Measurements from ENCODE around the gene NINJ1.
A peak's percentile ranks its signal among the peaks of the same experiment; 100 is the strongest.

Gene NINJ1

DNA sequence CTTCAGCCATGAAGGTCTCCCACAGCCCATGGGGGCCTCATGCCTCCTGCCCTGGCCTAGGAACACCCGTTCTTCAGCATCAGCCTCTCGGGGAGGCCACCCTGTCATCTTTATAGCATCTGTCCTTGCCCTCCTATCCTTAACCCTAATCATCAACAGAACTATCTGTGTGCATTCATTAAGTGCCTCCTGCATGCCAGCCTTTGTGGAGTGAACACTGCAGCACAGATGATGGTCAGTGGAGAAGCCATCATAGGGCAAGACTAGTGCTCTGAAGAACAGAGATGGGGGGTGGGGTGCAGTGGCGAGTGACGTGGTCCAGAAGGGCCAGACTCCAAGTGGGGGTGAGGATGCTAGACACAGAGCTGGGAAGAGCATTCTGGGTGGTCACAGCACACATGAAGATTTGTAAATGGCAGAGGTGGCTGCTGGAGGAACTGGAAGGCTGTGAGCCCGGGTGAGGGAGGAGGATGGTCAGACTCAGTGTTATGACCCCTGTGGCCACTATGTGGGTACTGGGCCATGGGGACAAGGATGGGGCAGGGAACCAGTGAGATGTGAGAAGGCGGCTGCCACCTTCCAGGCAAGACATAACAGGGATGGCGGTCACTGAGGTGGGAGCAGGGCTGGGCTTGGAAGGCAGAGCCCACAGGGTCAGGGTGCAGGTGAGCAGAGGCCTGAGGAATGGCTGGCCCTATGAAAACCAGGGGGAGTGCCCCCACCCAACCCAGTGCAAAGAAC is 41.6 kb downstream of the NINJ1 start:
- DNase-seq (ENCODE audit: extremely low spot score, insufficient read length, low read depth) (no peak), FAIRE-seq (no peak)

DNA sequence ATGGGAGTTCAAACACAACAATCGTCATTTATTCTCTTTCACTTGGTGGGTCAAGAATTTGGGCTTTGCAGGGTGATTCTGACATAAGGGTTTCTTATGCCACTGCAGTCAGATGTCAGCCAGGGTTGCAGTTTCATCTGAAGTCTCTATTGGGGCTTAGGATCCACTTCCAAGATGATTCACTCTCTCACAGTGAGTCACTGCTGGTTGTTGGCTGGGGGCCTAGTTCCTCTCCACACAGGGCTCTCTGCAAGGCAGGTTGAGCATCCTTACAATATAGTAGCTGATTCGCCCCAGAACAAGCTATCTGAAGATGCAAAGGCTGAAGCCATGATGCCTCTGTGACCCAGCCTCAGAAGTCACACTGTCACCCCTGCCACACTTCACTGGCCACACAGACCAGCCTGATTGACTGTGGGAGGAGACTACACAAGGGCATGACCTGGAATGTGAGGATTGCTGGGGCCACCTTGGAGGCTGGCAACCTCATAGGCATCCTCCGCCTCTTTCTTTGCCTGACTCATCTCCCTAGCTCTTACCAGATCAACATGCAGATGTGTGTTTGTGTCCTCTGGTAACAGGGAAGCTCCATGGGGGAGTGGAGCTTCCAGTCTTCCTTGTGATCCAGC is 42.5 kb downstream of the NINJ1 start:
- peak; percentile 80 for FAIRE-seq
- no peak for DNase-seq (ENCODE audit: extremely low spot score, insufficient read length, low read depth)

DNA sequence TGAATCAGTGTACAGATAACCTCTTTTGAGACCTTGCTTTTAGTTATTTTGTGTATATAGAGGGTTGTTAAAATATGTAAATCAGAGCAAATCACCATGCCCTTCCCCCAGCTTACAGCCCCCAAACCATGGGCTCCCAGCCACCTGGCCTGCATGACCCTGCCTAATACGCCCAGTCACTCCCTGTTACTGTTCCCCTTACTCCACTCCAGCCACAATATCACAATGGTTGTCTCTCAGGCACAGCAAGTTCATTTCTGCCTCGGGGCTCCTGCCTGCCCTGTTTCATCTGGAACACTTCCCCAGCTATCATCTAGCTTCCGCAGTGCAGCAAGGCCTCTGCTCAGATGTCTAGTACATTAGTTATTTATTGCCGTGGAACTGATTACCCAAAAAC is 43.0 kb downstream of the NINJ1 start:
- DNase-seq (ENCODE audit: extremely low spot score, insufficient read length, low read depth) (no peak), FAIRE-seq (no peak)

- FAIRE-seq (no peak), DNase-seq (ENCODE audit: extremely low spot score, insufficient read length, low read depth) (no peak)
Observed at GRCh38 chr9:93090091-93090655, 43.9 kb downstream of the NINJ1 start.

GRCh38 chr9:93089481-93089991 is 44.5 kb downstream of the NINJ1 start:
- DNase-seq (ENCODE audit: extremely low spot score, insufficient read length, low read depth), result no peak
- FAIRE-seq, result no peak

- DNase-seq (ENCODE audit: extremely low spot score, insufficient read length, low read depth), result no peak
- FAIRE-seq, result no peak
Observed at GRCh38 chr9:93089024-93089423, 45.0 kb downstream of the NINJ1 start.

DNA sequence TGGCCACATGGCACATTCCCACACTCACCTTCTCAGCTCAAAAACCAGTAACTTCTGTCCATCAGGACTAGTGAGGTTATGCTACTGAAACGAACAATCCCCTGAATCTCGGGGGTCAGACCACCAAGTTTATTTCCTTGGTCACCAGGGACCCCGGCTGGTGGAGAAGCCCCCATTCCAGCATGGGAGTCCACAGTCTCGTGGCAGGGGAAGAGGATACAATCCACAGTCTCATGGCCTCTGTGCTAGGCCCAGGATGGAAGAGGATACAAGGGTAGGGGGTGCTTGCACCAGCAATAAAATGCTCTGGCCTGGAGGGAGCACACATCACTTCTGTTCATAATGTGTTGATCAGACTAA is 45.4 kb downstream of the NINJ1 start:
- FAIRE-seq (no peak), DNase-seq (ENCODE audit: extremely low spot score, insufficient read length, low read depth) (no peak)

DNA sequence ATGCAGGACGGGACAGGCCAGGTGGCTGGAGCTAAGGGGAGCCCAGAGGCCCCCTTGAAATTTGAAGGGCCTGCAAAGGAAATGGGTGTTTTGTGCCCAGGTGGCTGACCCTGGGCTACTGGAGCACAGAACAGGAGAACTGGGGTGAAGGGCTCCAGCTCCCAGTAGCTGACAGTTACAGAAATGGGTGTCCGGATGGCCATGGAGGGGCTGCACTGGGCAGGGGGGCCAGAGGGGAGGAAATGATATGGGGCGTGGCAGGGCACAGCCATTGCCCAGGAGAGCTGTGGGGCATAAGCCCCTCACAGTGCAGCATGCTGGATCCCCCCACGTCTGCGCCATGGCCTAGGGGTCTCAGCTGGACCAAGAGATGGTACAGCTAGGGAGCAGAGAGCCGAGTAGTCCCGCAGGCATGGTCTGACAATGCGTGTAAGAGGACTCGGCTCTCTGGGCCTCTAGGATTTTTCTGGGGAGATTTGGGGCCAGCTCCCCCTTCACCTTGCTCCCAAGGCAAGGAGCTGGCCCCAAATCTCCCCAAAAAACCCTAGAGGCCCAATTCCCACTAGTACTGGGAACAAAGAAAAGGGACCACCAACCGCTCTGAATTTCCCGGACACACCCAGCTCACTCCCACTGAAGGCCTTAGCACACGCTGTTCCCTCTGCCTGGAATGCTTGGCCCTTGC is 45.9 kb downstream of the NINJ1 start:
- FAIRE-seq (no peak), DNase-seq (ENCODE audit: extremely low spot score, insufficient read length, low read depth) (no peak)

GRCh38 chr9:93086447-93087224 is 47.4 kb downstream of the NINJ1 start:
- no peak for DNase-seq (ENCODE audit: extremely low spot score, insufficient read length, low read depth)

GRCh38 chr9:93085676-93086075 is 48.4 kb downstream of the NINJ1 start:
- FAIRE-seq (peak; percentile 58), DNase-seq (ENCODE audit: extremely low spot score, insufficient read length, low read depth) (no peak)

More at GRCh38 chr9:93086447-93087224, 47.4 kb downstream of the NINJ1 start:
- no peak for FAIRE-seq

- FAIRE-seq (no peak), DNase-seq (ENCODE audit: extremely low spot score, insufficient read length, low read depth) (no peak)
Observed at GRCh38 chr9:93084471-93084881, 49.6 kb downstream of the NINJ1 start.

DNA sequence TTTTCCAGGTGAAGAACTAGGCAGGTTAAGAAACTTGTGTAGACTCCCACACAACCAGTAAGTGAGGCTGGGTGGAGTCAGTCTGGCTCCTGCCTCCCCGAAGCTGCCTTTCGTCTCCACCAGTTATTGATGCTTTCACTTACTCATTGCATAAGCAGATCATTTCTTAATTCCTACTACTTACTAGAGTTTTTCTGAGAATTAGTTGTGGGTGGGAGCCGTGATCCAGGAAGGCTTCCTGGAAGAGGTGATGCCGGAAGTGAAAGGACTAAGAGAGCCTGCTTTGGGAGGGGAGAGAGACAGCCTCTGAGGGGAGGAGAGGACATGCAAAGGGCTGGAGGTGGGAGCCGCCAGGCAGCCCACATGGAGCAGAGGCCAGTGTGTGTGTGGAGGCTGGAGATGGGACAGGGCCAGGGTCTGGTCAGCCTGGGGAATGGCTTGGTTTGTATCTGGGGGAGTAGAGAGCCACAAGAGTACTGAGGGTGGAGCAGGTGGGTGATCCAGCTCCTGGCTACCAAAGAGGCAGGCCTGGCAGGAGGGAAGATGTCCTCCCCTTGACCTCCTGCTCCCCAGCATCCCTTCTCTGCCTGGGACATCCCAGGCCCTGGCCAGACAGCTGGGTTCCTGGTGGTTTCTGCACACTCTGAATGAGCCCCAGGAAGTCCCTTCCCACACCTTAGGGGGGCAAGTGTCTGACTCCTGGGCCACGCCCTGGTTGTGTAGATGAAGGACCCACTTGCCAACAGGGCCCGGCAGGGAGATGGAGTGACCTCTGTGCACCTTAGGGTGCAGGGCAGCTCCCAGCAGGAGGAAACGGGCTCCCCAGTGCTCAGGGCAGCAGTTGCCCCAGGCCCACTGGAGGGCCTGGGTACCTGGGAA is 50.2 kb downstream of the NINJ1 start:
- DNase-seq (ENCODE audit: extremely low spot score, insufficient read length, low read depth) (no peak), FAIRE-seq (no peak)

- FAIRE-seq (no peak), DNase-seq (ENCODE audit: extremely low spot score, insufficient read length, low read depth) (no peak)
Observed at GRCh38 chr9:93082841-93083411, 51.1 kb downstream of the NINJ1 start.

DNA sequence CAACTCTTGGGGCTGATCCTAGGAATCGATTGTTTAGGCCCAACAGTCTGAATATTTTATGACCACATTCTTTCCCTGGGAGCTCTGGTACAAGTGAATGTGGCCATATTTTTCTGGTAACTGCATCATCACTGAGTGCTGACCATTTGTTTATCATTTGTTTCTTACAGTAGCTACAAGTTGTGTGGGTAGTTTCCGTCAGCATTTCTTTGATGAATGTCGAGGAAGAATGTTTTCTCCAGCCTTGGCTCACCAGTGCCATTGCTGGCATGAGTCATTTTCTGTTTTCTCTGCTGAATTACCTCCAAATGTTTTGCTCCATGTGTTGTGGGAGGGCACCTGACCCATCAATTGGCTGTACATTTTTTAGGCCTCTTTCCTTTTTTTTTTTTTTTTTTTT is 52.1 kb downstream of the NINJ1 start:
- FAIRE-seq (no peak), DNase-seq (ENCODE audit: extremely low spot score, insufficient read length, low read depth) (no peak)

- DNase-seq (ENCODE audit: extremely low spot score, insufficient read length, low read depth) (no peak), FAIRE-seq (no peak)
Observed at GRCh38 chr9:93081081-93081529, 52.9 kb downstream of the NINJ1 start.

DNA sequence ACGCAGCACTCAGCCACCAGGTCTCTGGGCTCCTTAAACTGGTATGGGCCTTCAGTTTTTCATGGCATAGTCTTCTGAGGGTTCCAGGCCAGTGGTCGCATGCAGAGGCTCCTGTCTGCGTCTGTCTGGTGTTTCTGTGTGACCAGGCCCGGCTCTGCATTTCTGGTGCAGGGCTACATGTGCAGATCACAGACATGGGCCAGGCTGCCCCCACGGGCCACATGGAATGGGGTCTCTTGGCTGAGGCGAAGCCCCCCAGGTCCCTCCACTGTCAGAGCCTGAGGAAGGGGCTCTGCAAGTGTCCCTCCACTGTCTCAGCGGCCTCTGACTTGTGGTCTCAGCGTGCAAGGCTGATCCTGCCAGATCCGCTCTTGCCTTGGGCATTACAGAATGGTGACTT is 53.6 kb downstream of the NINJ1 start:
- DNase-seq (ENCODE audit: extremely low spot score, insufficient read length, low read depth) (no peak), FAIRE-seq (no peak)

DNA sequence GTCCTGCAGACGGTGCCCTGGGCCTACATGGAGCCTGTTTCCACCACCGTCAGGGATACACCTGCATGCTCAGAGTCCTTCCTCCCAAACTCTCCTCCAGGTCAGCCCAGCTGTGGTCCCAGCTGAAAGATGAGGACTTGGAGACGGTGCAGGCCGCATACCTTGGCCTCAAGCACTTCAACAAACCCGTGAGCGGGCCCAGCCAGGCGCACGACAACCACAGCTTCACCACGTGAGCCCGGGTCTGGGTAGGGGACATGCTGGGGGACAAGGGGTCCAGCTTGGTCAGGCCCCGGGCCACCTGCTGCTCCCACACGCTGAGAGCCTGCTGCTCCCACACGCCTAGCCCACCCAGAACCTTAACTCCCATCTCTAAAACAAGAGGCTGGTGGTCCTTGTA is 54.7 kb downstream of the NINJ1 start:
- DNase-seq (ENCODE audit: extremely low spot score, insufficient read length, low read depth) (no peak), FAIRE-seq (no peak)

DNA sequence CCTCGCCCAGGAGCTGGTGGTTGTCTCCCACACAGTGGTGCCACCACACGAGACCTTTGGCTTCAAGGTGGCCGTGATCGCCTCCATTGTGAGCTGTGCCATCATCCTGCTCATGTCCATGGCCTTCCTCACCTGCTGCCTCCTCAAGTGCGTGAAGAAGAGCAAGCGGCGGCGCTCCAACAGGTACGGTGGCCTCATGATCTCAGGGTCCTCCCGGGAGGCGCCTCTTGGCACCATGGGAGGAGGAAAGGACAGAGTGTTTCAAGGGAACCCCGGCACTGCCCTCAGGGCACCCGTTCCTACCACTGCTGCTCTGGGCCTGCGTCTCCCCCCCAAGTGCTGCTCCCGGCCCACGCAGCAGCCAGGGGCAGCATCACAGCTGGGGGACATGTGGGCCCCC is 56.2 kb downstream of the NINJ1 start:
- FAIRE-seq, result no peak

DNA sequence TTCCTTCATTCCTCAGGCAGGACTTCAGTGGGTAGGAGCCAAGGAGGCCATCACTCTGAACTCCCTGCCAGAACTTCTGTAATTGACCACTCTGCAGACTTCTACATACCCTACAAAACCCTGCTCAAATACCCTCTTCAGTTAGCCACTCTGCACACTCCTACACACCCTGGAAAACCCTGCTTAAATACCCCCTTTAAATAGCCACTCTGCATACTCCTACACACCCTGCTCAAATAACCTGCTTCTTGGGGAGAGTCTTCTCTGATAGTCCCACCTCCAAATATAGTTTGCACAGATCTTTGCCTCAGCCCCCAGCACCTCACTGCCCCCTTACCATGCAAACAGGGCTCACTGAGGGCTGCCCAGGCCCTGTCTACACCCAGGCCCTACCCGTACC is 56.7 kb downstream of the NINJ1 start:
- FAIRE-seq (no peak), DNase-seq (ENCODE audit: extremely low spot score, insufficient read length, low read depth) (no peak)

More for the DNA sequence above, 56.2 kb downstream of the NINJ1 start:
- no peak for DNase-seq (ENCODE audit: extremely low spot score, insufficient read length, low read depth)

All from GM18507 (cell line).